ENCODE data around the gene DKK2.

The DKK2 gene

DNA sequence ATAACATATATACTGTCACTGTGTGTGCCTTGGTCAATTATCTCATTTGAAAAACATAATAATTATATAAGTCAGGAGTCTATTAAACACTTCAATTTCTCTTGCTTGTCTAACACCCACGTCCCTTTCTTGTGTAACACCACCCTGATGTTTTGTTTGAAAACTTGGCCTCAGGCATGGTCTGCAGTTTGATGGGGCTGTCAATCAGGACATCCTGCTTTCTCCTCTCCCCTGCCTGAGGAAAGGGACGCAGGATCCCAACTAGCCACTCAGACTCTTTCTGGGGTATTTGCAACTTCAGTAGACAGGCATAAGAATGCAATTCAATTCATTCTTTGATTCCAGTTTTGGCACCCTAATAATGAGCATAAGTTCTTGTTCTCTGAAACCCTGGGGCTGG, 48.8 kb downstream of the DKK2 start:
- DNase-seq, result no peak
- TF ChIP-seq POLR2A (IDR thresholded peaks at IDR 0.05; ENCODE audit: low read length) (no peak), GATA1 (IDR thresholded peaks at IDR 0.05; ENCODE audit: low read depth, low read length) (no peak)

DNA sequence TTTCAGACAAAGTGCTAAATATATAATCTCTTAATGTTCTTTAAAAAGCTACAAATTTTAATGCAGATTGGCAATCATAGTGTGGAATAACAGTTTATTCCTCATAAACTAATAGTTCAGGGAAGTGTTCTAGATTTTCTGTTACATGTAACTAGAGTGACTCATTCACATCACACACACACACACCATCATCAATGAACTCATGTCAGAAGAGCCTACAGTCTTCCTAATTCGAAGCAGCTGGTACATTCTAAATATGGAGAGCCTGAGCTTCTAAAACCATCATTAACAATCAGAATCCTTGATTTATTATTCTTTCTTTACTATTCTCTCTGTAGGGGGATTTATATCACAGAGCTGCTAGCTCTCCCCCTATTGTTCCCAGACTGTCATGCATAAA, 49.6 kb downstream of the DKK2 start:
- no peak for DNase-seq
- TF ChIP-seq POLR2A (IDR thresholded peaks at IDR 0.05; ENCODE audit: low read length), result no peak
- no peak for TF ChIP-seq GATA1 (IDR thresholded peaks at IDR 0.05; ENCODE audit: low read depth, low read length)

- DNase-seq, result no peak
These were observed 50.3 kb downstream of the DKK2 start for GRCh38 chr4:106985830-106986229.

GRCh38 chr4:106982711-106983211, 53.4 kb downstream of the DKK2 start:
- no peak for DNase-seq
- TF ChIP-seq GATA1 (IDR thresholded peaks at IDR 0.05; ENCODE audit: low read depth, low read length), result no peak
- no peak for TF ChIP-seq POLR2A (IDR thresholded peaks at IDR 0.05; ENCODE audit: low read length)

More at GRCh38 chr4:106985830-106986229, 50.3 kb downstream of the DKK2 start:
- TF ChIP-seq POLR2A (IDR thresholded peaks at IDR 0.05; ENCODE audit: low read length) (no peak), GATA1 (IDR thresholded peaks at IDR 0.05; ENCODE audit: low read depth, low read length) (no peak)

- TF ChIP-seq GATA1 (IDR thresholded peaks at IDR 0.05; ENCODE audit: low read depth, low read length), result no peak
- TF ChIP-seq POLR2A (IDR thresholded peaks at IDR 0.05; ENCODE audit: low read length), result no peak
- DNase-seq, result no peak
These were observed 54.7 kb downstream of the DKK2 start for GRCh38 chr4:106981431-106981830.

DNA sequence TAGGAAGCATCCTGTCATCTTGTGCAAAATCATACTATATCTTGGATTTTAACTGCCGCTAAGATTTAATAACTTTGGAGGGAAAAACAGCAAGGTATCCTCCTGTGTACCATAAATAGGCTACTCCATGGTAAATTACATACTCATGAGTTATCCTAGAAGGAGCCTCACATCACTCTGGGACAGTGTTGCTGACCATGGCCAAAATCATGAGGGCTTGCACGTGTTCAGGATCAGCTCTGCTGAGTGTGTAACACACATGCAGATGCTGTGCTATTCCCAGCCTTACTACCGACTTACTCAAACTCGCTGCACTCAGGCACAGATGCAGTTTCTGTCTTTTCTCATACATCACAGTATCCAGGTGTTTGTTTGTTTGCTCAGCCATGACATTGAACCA, 56.6 kb downstream of the DKK2 start:
- no peak for DNase-seq
- TF ChIP-seq GATA1 (IDR thresholded peaks at IDR 0.05; ENCODE audit: low read depth, low read length) (no peak), POLR2A (IDR thresholded peaks at IDR 0.05; ENCODE audit: low read length) (no peak)

DNA sequence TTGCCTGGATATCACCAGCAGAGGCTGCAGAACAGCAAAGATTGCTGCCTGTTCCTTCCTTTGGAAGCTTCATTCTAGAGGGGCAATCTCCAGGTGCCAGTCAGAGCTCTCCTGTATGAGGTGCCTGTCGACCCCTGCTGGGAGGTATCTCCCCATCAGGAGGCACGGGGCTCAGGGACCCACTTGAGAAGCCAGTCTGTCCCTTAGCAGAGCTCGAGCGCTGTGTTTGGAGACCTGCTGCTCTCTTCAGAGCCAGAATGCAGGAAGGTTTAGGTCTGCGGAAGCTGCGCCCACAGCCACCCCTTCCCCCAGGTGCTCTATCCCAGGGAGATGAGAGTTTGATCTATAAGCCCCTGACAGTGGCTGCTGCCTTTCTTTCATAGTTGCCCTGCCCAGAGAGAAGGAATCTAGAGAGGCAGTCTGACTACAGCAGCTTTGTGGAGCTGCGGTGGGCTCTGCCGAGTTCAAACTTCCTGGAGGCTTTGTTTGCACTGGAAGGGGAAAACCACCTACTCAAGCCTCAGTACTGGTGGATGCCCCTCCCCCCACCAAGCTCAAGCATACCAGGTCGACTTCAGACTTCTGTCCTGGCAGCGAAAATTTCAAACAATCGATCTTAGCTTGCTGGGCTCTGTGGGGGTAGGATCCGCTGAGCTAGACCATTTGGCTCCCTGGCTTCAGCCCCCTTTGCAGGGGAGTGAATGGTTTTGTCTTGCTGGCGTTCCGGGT, 57.9 kb downstream of the DKK2 start:
- TF ChIP-seq GATA1 (IDR thresholded peaks at IDR 0.05; ENCODE audit: low read depth, low read length), result no peak
- no peak for TF ChIP-seq POLR2A (IDR thresholded peaks at IDR 0.05; ENCODE audit: low read length)
- DNase-seq, result no peak

GRCh38 chr4:106971636-106972035, 64.5 kb downstream of the DKK2 start:
- no peak for TF ChIP-seq GATA1 (IDR thresholded peaks at IDR 0.05; ENCODE audit: low read depth, low read length)
- no peak for TF ChIP-seq POLR2A (IDR thresholded peaks at IDR 0.05; ENCODE audit: low read length)
- DNase-seq, result no peak

DNA sequence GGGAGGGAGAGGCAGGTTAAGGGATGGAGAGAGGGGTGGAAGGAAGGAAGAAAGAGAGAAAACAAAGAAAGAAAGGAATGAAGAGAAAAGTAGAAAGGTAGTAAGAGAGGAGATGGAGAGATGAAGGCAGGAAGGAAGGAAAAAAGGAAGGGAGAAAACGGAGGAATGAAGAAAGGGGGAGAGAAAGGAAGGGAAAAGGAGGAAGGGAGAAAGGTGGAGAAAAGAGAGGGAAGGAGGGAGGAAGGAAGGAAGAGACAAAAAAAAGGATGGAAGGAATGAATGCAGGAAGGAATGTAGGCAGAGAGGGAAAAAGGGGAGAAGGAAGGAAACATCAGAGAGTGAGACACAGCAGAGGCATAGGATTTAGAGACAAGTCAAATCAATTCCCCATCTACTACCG, 68.2 kb downstream of the DKK2 start:
- no peak for DNase-seq
- TF ChIP-seq POLR2A (IDR thresholded peaks at IDR 0.05; ENCODE audit: low read length) (no peak), GATA1 (IDR thresholded peaks at IDR 0.05; ENCODE audit: low read depth, low read length) (no peak)

GRCh38 chr4:106953036-106953705, 82.9 kb downstream of the DKK2 start:
- no peak for DNase-seq
- TF ChIP-seq GATA1 (IDR thresholded peaks at IDR 0.05; ENCODE audit: low read depth, low read length) (no peak), POLR2A (IDR thresholded peaks at IDR 0.05; ENCODE audit: low read length) (no peak)

DNA sequence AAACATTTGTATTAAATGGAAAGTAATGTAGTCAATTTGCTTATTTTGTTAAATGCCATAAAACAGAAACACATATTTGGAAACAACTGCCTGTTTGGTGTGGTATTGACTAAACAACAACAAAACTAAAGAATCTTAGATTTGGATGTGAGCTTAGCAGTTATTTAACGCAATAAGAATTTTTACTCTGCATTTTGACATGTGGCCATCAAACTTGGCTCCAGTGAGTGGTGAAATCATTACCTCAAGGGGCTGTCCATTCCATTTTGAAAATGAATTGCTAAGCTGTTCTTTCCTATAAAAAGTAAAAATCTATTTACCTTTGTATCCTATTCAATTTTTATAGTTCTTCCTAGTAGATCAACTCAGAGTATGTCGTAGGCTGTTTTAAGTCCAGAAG, 84.2 kb downstream of the DKK2 start:
- DNase-seq, result no peak
- TF ChIP-seq POLR2A (IDR thresholded peaks at IDR 0.05; ENCODE audit: low read length) (no peak), GATA1 (IDR thresholded peaks at IDR 0.05; ENCODE audit: low read depth, low read length) (no peak)

DNA sequence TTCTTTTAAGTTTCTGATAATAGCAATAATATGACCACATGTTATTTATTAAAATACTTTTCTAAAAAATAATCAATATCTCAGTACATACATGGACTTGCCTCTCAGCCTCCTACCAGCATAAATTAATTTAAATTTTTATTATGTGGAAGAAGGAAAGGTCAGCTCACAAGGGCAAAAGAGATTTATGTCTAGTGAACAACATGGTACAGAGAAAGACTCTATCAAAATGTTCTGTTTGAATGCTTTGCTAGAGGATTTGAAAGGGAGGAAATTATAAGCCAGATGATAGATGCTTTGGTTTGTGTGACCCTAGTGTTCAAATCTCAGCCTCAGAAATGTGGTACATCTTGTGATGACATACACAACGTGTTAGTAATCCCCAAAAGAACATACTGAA, 94.3 kb downstream of the DKK2 start:
- TF ChIP-seq GATA1 (IDR thresholded peaks at IDR 0.05; ENCODE audit: low read depth, low read length), result no peak
- TF ChIP-seq POLR2A (IDR thresholded peaks at IDR 0.05; ENCODE audit: low read length), result no peak
- DNase-seq, result no peak

DNA sequence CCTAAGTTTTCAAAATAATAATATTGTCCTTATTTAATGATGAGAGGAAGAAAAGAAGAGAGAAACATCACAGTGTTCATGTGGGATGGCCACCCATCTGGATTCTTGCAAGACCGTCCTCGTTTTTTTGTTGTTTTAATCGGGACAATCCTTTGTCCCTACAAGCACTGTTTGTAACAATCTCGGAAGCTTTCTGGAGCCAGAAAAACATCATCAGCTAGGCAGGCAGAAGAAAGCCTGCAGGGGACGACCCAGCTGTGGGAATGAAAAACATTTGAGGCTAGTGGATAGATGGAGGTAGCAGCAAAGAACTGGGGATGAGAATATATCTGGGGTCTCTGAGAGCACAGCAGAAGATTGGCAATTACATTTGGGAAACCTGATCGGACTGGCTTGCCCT, 105.6 kb downstream of the DKK2 start:
- DNase-seq, result no peak
- TF ChIP-seq POLR2A (IDR thresholded peaks at IDR 0.05; ENCODE audit: low read length) (no peak), GATA1 (IDR thresholded peaks at IDR 0.05; ENCODE audit: low read depth, low read length) (no peak)

GRCh38 chr4:106929248-106929647, 106.9 kb downstream of the DKK2 start:
- no peak for TF ChIP-seq GATA1 (IDR thresholded peaks at IDR 0.05; ENCODE audit: low read depth, low read length)
- no peak for TF ChIP-seq POLR2A (IDR thresholded peaks at IDR 0.05; ENCODE audit: low read length)
- DNase-seq, result no peak

DNA sequence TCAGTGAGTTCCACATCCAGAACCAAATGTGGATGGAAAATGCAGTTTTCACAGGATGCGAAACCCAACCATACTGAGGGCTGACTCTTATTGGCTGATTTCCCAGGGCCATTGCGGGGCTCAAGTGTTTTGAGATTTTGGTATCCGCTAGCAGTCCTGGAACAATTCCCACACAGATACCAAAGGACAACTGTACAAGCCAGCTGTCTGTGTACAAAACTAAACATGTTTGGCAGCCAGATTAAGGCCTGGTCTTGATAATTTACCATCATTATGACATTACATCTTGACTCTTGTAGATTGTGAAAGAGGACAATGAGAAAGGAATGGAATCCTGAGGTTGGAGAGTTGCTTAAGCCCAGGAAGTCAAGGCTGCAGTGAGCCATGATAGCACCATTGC, 121.9 kb downstream of the DKK2 start:
- DNase-seq, result no peak
- no peak for TF ChIP-seq GATA1 (IDR thresholded peaks at IDR 0.05; ENCODE audit: low read depth, low read length)
- no peak for TF ChIP-seq POLR2A (IDR thresholded peaks at IDR 0.05; ENCODE audit: low read length)

Measured in erythroblast (primary cell).